ENCODE measurements around the gene ARPC2. TPM values are rescaled to one million over a fixed set of nuclear protein-coding genes. Genes with fewer than 3 reads are reported as not detected.

ARPC2 gene
- total and polyA plus RNA-seq, 2 of the 13 experiments (the other 11 are each of a cell fraction or from before 2014, with no cell fraction given), result 168 to 303 TPM

- TF ChIP-seq ZBTB37 (CRISPR knock-in tag; IDR thresholded peaks at IDR 0.05), result peak; percentile 90
- TF ChIP-seq DMAP1 (CRISPR knock-in tag; IDR thresholded peaks at IDR 0.05), result 0 out of 2 replicates have a peak, but pooled peaks have one; percentile 25
- no peak for TF ChIP-seq ZNF260 (CRISPR knock-in tag; IDR thresholded peaks at IDR 0.05; ENCODE audit: borderline replicate concordance, low read depth)
- TF ChIP-seq TCF12 (IDR thresholded peaks at IDR 0.05), result no peak
- no peak for TF ChIP-seq TCF12 (CRISPR knock-in tag; IDR thresholded peaks at IDR 0.05)
- no peak for TF ChIP-seq HCFC1 (IDR thresholded peaks at IDR 0.05; ENCODE audit: low read depth, low read length)
- TF ChIP-seq SAP130 (CRISPR knock-in tag; IDR thresholded peaks at IDR 0.05; ENCODE audit: low read depth), result 0 out of 2 replicates have a peak, but pooled peaks have one; percentile 16
- no peak for TF ChIP-seq CBX2 (IDR thresholded peaks at IDR 0.05; ENCODE audit: low read depth, low read length)
- no peak for TF ChIP-seq CBX2 (CRISPR knock-in tag; IDR thresholded peaks at IDR 0.05; ENCODE audit: low read depth)
- 0 out of 2 replicates have a peak, but pooled peaks have one; percentile 37 for TF ChIP-seq TBX2 (CRISPR knock-in tag; IDR thresholded peaks at IDR 0.05; ENCODE audit: borderline replicate concordance)
- no peak for TF ChIP-seq FOXP1 (IDR thresholded peaks at IDR 0.05)
- TF ChIP-seq FOXP1 (CRISPR knock-in tag; IDR thresholded peaks at IDR 0.05), result peak; percentile 19; the same call in 1 of the 2 replicates
- 0 out of 2 replicates have a peak, but pooled peaks have one; percentile 63 for TF ChIP-seq ZNF44 (CRISPR knock-in tag; IDR thresholded peaks at IDR 0.05)
- TF ChIP-seq ZNF598 (CRISPR knock-in tag; IDR thresholded peaks at IDR 0.05; ENCODE audit: borderline replicate concordance), result peak; percentile 76; the same call in 1 of the 2 replicates
- TF ChIP-seq XRCC5 (optimal IDR thresholded peaks at IDR 0.05; ENCODE audit: low read length), result peak; percentile 57
- TF ChIP-seq NR2F6 (IDR thresholded peaks at IDR 0.05), result peak; percentile 76
- peak; percentile 61; the same call in 1 of the 2 replicates for TF ChIP-seq NR2F6 (CRISPR knock-in tag; IDR thresholded peaks at IDR 0.05)
- TF ChIP-seq GATAD2A (CRISPR knock-in tag; IDR thresholded peaks at IDR 0.05), result peak; percentile 40; the same call in 1 of the 2 replicates
- peak; percentile 27; the same call in 1 of the 2 replicates for TF ChIP-seq SOX5 (CRISPR knock-in tag; IDR thresholded peaks at IDR 0.05; ENCODE audit: borderline replicate concordance)
- peak; percentile 50; the same call in 1 of the 2 replicates for TF ChIP-seq PHF21A (CRISPR knock-in tag; IDR thresholded peaks at IDR 0.05)
- 0 out of 2 replicates have a peak, but pooled peaks have one; percentile 27 for TF ChIP-seq ZNF367 (CRISPR knock-in tag; IDR thresholded peaks at IDR 0.05; ENCODE audit: borderline replicate concordance)
- TF ChIP-seq BCL6 (CRISPR knock-in tag; IDR thresholded peaks at IDR 0.05), result 0 out of 2 replicates have a peak, but pooled peaks have one; percentile 29
- TF ChIP-seq ZNF33B (CRISPR knock-in tag; IDR thresholded peaks at IDR 0.05), result 0 out of 2 replicates have a peak, but pooled peaks have one; percentile 36
- TF ChIP-seq HMG20A (CRISPR knock-in tag; IDR thresholded peaks at IDR 0.05; ENCODE audit: borderline replicate concordance), result peak; percentile 15; the same call in 1 of the 2 replicates
- peak; percentile 57; the same call in 1 of the 2 replicates for TF ChIP-seq ZNF652 (CRISPR knock-in tag; IDR thresholded peaks at IDR 0.05; ENCODE audit: borderline replicate concordance, low read depth)
- 0 out of 2 replicates have a peak, but pooled peaks have one; percentile 46 for TF ChIP-seq NFIC (IDR thresholded peaks at IDR 0.05; ENCODE audit: low read length)
- TF ChIP-seq HNF4A (CRISPR knock-in tag; IDR thresholded peaks at IDR 0.05), result peak; percentile 42
- TF ChIP-seq POGZ (CRISPR knock-in tag; IDR thresholded peaks at IDR 0.05), result peak; percentile 32; the same call in 1 of the 2 replicates
- peak; percentile 27; the same call in 1 of the 2 replicates for TF ChIP-seq ZNF629 (CRISPR knock-in tag; conservative IDR thresholded peaks at IDR 0.05)
- peak; percentile 44; the same call in 1 of the 2 replicates for TF ChIP-seq ZNF331 (CRISPR knock-in tag; IDR thresholded peaks at IDR 0.05)
- peak in 1 of 2 experiments; percentile 18; a peak in 1 of 4 replicates for TF ChIP-seq NR2F1 (CRISPR knock-in tag; IDR thresholded peaks at IDR 0.05)
- peak; percentile 31; the same call in 1 of the 2 replicates for TF ChIP-seq NR2F2 (IDR thresholded peaks at IDR 0.05; ENCODE audit: borderline replicate concordance, low read depth)
Observed at GRCh38 chr2:218245214-218245613, 28.2 kb downstream of the ARPC2 start (continued).
